ENCODE results near the gene BEST1.

The BEST1 gene

DNA sequence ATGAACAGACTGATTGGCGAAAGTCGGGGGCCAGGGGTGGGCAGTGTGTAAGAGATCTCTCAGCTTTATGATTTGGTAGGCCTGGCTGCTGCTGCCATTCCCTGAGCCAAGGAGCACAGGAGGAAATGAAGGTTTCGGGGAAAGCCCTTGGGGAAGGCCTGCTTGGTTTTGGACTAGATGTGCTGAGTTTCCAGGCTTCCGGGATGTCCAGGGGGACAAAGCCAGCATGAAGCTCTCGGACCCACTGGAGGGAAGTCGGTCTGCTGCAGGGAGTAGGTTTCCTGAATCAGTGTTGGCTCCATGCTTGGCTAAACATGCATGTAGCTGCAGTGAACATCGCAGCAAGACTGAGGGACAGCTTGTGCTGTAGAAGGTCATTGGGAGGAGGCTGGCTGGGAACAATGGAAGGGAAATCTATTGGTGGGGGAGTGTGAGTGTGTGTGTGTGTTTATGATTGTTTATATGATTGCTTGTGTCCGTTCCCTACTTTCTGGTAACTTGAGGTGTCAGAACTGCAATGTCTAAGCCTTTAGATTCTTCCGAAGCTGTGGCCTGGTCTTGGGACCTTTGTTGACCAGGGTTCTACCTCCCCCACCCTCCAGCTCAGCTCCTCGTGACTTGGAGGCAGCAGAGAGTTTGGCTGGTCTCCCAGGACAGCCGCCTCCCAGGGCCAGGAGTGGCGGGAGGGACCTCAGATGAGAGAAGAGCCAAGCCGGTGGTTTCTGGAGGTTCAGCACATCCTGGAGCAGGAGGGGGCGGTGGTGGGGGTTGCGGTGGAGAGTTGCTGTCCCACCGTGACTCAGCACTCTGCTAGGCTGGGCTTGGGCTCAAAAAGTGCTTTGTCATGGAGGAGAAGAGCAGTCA lies 21.3 kb downstream of the BEST1 start:
- H3K4me3 ChIP-seq (ENCODE audit: low read length in 2 of 2) = no peak overlapping the region
- peak overlapping the region; percentile 2 for H2BK15ac ChIP-seq (ENCODE audit: low read length)
- H2AK5ac ChIP-seq (ENCODE audit: low read depth, low read length) = peak overlapping the region; percentile 3
- H3K36me3 ChIP-seq (replicated peaks in 1 of 2; ENCODE audit: control insufficient read depth in 2 of 2, insufficient read depth in 2 of 2, low read length in 2 of 2) = peaks cover 0 to under 1% of the 10 kb centered on the region in 2 donors
- H3K79me1 ChIP-seq (ENCODE audit: low read depth, low read length) = no peaks in the 10 kb centered on the region
- no peaks in the 10 kb centered on the region for H3K27me3 ChIP-seq (ENCODE audit: control insufficient read depth in 3 of 3, insufficient read depth in 3 of 3, low read depth in 1 of 3, low read length in 3 of 3)
- no peak overlapping the region for H3K14ac ChIP-seq (ENCODE audit: low read length)
- no CpG with 5 or more reads among the region's 16 CpGs for WGBS, 2 donors (ENCODE audit: extremely low coverage in 2 of 2, insufficient read length in 2 of 2, insufficient replicate concordance in 1 of 2)
- H3K4me1 ChIP-seq (ENCODE audit: control insufficient read depth in 2 of 2, insufficient read depth in 1 of 2, low read depth in 1 of 2, low read length in 2 of 2) = peaks cover 16 to 21% of the 10 kb centered on the region in 2 donors
- H3K18ac ChIP-seq (ENCODE audit: low read length) = peak overlapping the region; percentile 85
- H3K23ac ChIP-seq (ENCODE audit: low read depth, low read length, poor library complexity) = peak overlapping the region; percentile 37
- no peak overlapping the region for H4K91ac ChIP-seq (ENCODE audit: low read depth, low read length, poor library complexity)
- H3K9me3 ChIP-seq (replicated peaks in 1 of 2; ENCODE audit: control insufficient read depth in 2 of 2, insufficient read depth in 1 of 2, low read depth in 1 of 2, low read length in 2 of 2) = no peaks in the 10 kb centered on the region
- peak overlapping the region; percentile 69 for H2AFZ ChIP-seq (ENCODE audit: low read length)
- no peak overlapping the region for H3K4me2 ChIP-seq (ENCODE audit: insufficient read depth, low read length, poor library complexity, severe bottlenecking)
- peak overlapping the region; percentile 34 for H3K27ac ChIP-seq (replicated peaks; ENCODE audit: low read length)
- no peak overlapping the region for H3K4ac ChIP-seq (ENCODE audit: low read length)
- no peak overlapping the region for H3K9ac ChIP-seq (ENCODE audit: low read depth, low read length, poor library complexity)
- H2BK5ac ChIP-seq (ENCODE audit: low read length) = no peak overlapping the region
- H4K8ac ChIP-seq (ENCODE audit: low read depth, low read length) = no peak overlapping the region
- no peak overlapping the region for H2BK120ac ChIP-seq (ENCODE audit: low read depth, low read length)
- peak; percentile 62 for DNase-seq (ENCODE audit: low spot score)
- no peak overlapping the region for H2BK12ac ChIP-seq (ENCODE audit: low read length)

- no peaks in the 10 kb centered on the region for H3K27me3 ChIP-seq (ENCODE audit: control insufficient read depth in 3 of 3, insufficient read depth in 3 of 3, low read depth in 1 of 3, low read length in 3 of 3)
- no peak overlapping the region for H3K27ac ChIP-seq (replicated peaks; ENCODE audit: low read length)
- H3K18ac ChIP-seq (ENCODE audit: low read length) = no peak overlapping the region
- no peak overlapping the region for H3K23ac ChIP-seq (ENCODE audit: low read depth, low read length, poor library complexity)
- H3K36me3 ChIP-seq (replicated peaks in 1 of 2; ENCODE audit: control insufficient read depth in 2 of 2, insufficient read depth in 2 of 2, low read length in 2 of 2) = no peaks in the 10 kb centered on the region
- H2BK12ac ChIP-seq (ENCODE audit: low read length) = no peak overlapping the region
- H3K4me1 ChIP-seq (ENCODE audit: control insufficient read depth in 2 of 2, insufficient read depth in 1 of 2, low read depth in 1 of 2, low read length in 2 of 2) = peaks cover 16 to 21% of the 10 kb centered on the region in 2 donors
- H4K8ac ChIP-seq (ENCODE audit: low read depth, low read length) = no peak overlapping the region
- no peak overlapping the region for H3K9ac ChIP-seq (ENCODE audit: low read depth, low read length, poor library complexity)
- H2BK15ac ChIP-seq (ENCODE audit: low read length) = no peak overlapping the region
- whole genome bisulfite sequencing, 2 donors (ENCODE audit: extremely low coverage in 2 of 2, insufficient read length in 2 of 2, insufficient replicate concordance in 1 of 2) = no CpG with 5 or more reads among the region's 7 CpGs
- no peak overlapping the region for H3K4me2 ChIP-seq (ENCODE audit: insufficient read depth, low read length, poor library complexity, severe bottlenecking)
- no peak overlapping the region for H3K4ac ChIP-seq (ENCODE audit: low read length)
- H4K91ac ChIP-seq (ENCODE audit: low read depth, low read length, poor library complexity) = no peak overlapping the region
- no peak for DNase-seq (ENCODE audit: low spot score)
- H3K14ac ChIP-seq (ENCODE audit: low read length) = no peak overlapping the region
- no peak overlapping the region for H2BK120ac ChIP-seq (ENCODE audit: low read depth, low read length)
- H2AK5ac ChIP-seq (ENCODE audit: low read depth, low read length) = no peak overlapping the region
- no peaks in the 10 kb centered on the region for H3K79me1 ChIP-seq (ENCODE audit: low read depth, low read length)
- no peak overlapping the region for H3K4me3 ChIP-seq (ENCODE audit: low read length in 2 of 2)
- H2BK5ac ChIP-seq (ENCODE audit: low read length) = no peak overlapping the region
- peak overlapping the region; percentile 43 for H2AFZ ChIP-seq (ENCODE audit: low read length)
- no peaks in the 10 kb centered on the region for H3K9me3 ChIP-seq (replicated peaks in 1 of 2; ENCODE audit: control insufficient read depth in 2 of 2, insufficient read depth in 1 of 2, low read depth in 1 of 2, low read length in 2 of 2)
These were observed 22.0 kb downstream of the BEST1 start for GRCh38 chr11:61972112-61972671.

- Histone ChIP-seq H3K4me2 (ENCODE audit: insufficient read depth, low read length, poor library complexity, severe bottlenecking) (no peak overlapping the region), H3K79me1 (ENCODE audit: low read depth, low read length) (no peaks in the 10 kb centered on the region), H4K8ac (ENCODE audit: low read depth, low read length) (no peak overlapping the region), H3K27ac (replicated peaks; ENCODE audit: low read length) (no peak overlapping the region), H2BK5ac (ENCODE audit: low read length) (no peak overlapping the region), H3K4me1 (ENCODE audit: control insufficient read depth in 2 of 2, insufficient read depth in 1 of 2, low read depth in 1 of 2, low read length in 2 of 2) (peaks cover 16 to 21% of the 10 kb centered on the region in 2 donors), H3K18ac (ENCODE audit: low read length) (peak overlapping the region; percentile 84), H2AK5ac (ENCODE audit: low read depth, low read length) (peak overlapping the region; percentile 87), H2BK15ac (ENCODE audit: low read length) (peak overlapping the region; percentile 71), H3K36me3 (replicated peaks in 1 of 2; ENCODE audit: control insufficient read depth in 2 of 2, insufficient read depth in 2 of 2, low read length in 2 of 2) (no peaks in the 10 kb centered on the region), H3K27me3 (ENCODE audit: control insufficient read depth in 3 of 3, insufficient read depth in 3 of 3, low read depth in 1 of 3, low read length in 3 of 3) (peaks cover 0 to 2% (median 0%) of the 10 kb centered on the region in 3 experiments), H3K9me3 (replicated peaks in 1 of 2; ENCODE audit: control insufficient read depth in 2 of 2, insufficient read depth in 1 of 2, low read depth in 1 of 2, low read length in 2 of 2) (no peaks in the 10 kb centered on the region), H2BK12ac (ENCODE audit: low read length) (peak overlapping the region; percentile 65), H2AFZ (ENCODE audit: low read length) (peak overlapping the region; percentile 43), H2BK120ac (ENCODE audit: low read depth, low read length) (peak overlapping the region; percentile 25), H3K23ac (ENCODE audit: low read depth, low read length, poor library complexity) (no peak overlapping the region), H3K4ac (ENCODE audit: low read length) (no peak overlapping the region), H4K91ac (ENCODE audit: low read depth, low read length, poor library complexity) (no peak overlapping the region), H3K14ac (ENCODE audit: low read length) (no peak overlapping the region), H3K4me3 (ENCODE audit: low read length in 2 of 2) (peak overlapping the region in 1 of 2 donors; percentile 62), H3K9ac (ENCODE audit: low read depth, low read length, poor library complexity) (no peak overlapping the region)
- WGBS, 2 donors (ENCODE audit: extremely low coverage in 2 of 2, insufficient read length in 2 of 2, insufficient replicate concordance in 1 of 2) = no CpG with 5 or more reads among the region's 11 CpGs
- no peak for DNase-seq (ENCODE audit: low spot score)
These were observed 22.7 kb downstream of the BEST1 start for GRCh38 chr11:61972672-61973475.
